ENCODE data around the gene ZFP64.

- TF ChIP-seq FOXA1 (IDR thresholded peaks at IDR 0.05) (no peak), ARNT (IDR thresholded peaks at IDR 0.05) (no peak)
These were observed 37.7 kb downstream of the ZFP64 start for GRCh38 chr20:52153896-52154295.
